IMR-90 (cell line): ENCODE measurements around the gene PPM1L. TPM values are rescaled to one million over a fixed set of nuclear protein-coding genes. Genes with fewer than 3 reads are reported as not detected.

ENCODE experiments used
- ATAC-seq: fragments of 200-7000 bp; cut with Tn5 transposase; 2 replicates; pipeline ENCODE4 v1.9.1; 2020; ENCODE audit warnings: low read depth, mild to moderate bottlenecking, moderate library complexity
- BruUV-seq: library from RNA; stranded (reverse); fragments of 400-500 nt; replicated peaks from 2 replicates; lab custom pipeline; 2021; lab: Mats Ljungman, UMichigan
- CTCF ChIA-PET: fragments of 300-600 bp; formaldehyde crosslinking; extraction: SDS; loops from one replicate; lab custom pipeline; 2021; ENCODE audit warnings: antibody characterized with exemption; lab: Yijun Ruan, JAX
- POLR2A ChIA-PET: fragments of 300-600 bp; sonication (Branson Sonifier 250); formaldehyde crosslinking; loops from one replicate; lab custom pipeline; 2022; ENCODE audit warnings: antibody characterized with exemption; ENCODE audit not compliant: unreplicated experiment; lab: Charles Lee
- DNase-seq: peaks from one replicate; pipeline ENCODE4 v3.0.0; 2013
- H2AFZ ChIP-seq: replicated peaks from 2 replicates; pipeline ENCODE3; 2013; ENCODE audit warnings: low read length, mild to moderate bottlenecking; ENCODE audit not compliant: poor library complexity
- H2AK5ac ChIP-seq: 2 replicates; pipeline ENCODE4 v1.6.1; 2013; ENCODE audit warnings: low read depth, low read length, inconsistent platforms
- H2AK9ac ChIP-seq: replicated peaks from 2 replicates; pipeline ENCODE3; 2013; ENCODE audit warnings: mild to moderate bottlenecking, low read depth, low read length, moderate library complexity; ENCODE audit not compliant: poor library complexity
- H2BK120ac ChIP-seq: 2 replicates; pipeline ENCODE4 v1.6.1; 2013; ENCODE audit warnings: low read depth, low read length, inconsistent platforms
- H2BK15ac ChIP-seq: 3 replicates; pipeline ENCODE4 v1.6.1; 2013; ENCODE audit warnings: low read depth, low read length, inconsistent platforms
- H2BK20ac ChIP-seq: 2 replicates; pipeline ENCODE4 v1.6.1; 2013; ENCODE audit warnings: low read depth, mild to moderate bottlenecking, inconsistent platforms, low read length, moderate library complexity
- H2BK5ac ChIP-seq: 2 replicates; pipeline ENCODE4 v1.6.1; 2013; ENCODE audit warnings: mild to moderate bottlenecking, low read depth, low read length, inconsistent platforms; ENCODE audit not compliant: poor library complexity, severe bottlenecking
- H3K14ac ChIP-seq: replicated peaks from 2 replicates; pipeline ENCODE4 v1.6.1; 2013; ENCODE audit warnings: low read depth, low read length, inconsistent platforms
- H3K18ac ChIP-seq: 2 replicates; pipeline ENCODE4 v1.6.1; 2013; ENCODE audit warnings: low read depth, low read length, control low read depth
- H3K23ac ChIP-seq: 2 replicates; pipeline ENCODE4 v1.6.1; 2013; ENCODE audit warnings: low read depth, low read length, inconsistent platforms
- H3K27ac ChIP-seq: 2 replicates; pipeline ENCODE4 v1.5.1; 2013; ENCODE audit warnings: mild to moderate bottlenecking, control low read depth, low read length; ENCODE audit not compliant: insufficient read depth
- H3K27me3 ChIP-seq: 2 replicates; pipeline ENCODE4 v1.6.1; 2013; ENCODE audit warnings: low read length; ENCODE audit not compliant: control insufficient read depth, insufficient read depth
- H3K36me3 ChIP-seq: 2 replicates; pipeline ENCODE4 v1.6.1; 2013; ENCODE audit warnings: low read length, mixed read lengths; ENCODE audit not compliant: control insufficient read depth, insufficient read depth
- H3K4ac ChIP-seq: 2 replicates; pipeline ENCODE4 v1.6.1; 2013; ENCODE audit warnings: low read depth, low read length, inconsistent platforms
- H3K4me1 ChIP-seq: 2 replicates; pipeline ENCODE4 v1.6.1; 2013; ENCODE audit warnings: low read length, mixed read lengths; ENCODE audit not compliant: control insufficient read depth, insufficient read depth
- H3K4me2 ChIP-seq: 2 replicates; pipeline ENCODE4 v1.6.1; 2013; ENCODE audit warnings: low read depth, mild to moderate bottlenecking, control low read depth, low read length, moderate library complexity
- H3K4me3 ChIP-seq: 2 replicates; pipeline ENCODE4 v1.5.1; 2013; ENCODE audit warnings: low read depth, mild to moderate bottlenecking, control low read depth, low read length, moderate library complexity; ENCODE audit not compliant: insufficient read depth
- H3K56ac ChIP-seq: 2 replicates; pipeline ENCODE4 v1.6.1; 2013; ENCODE audit warnings: low read length, inconsistent platforms; ENCODE audit not compliant: insufficient read depth; ENCODE audit errors: extremely low read depth
- H3K79me1 ChIP-seq, 2 experiments: 2 replicates each; pipeline ENCODE4 v1.6.1; 2013; ENCODE audit warnings: low read length in 2 of 2, inconsistent platforms in 1 of 2, low read depth in 1 of 2
- H3K9ac ChIP-seq: 2 replicates; pipeline ENCODE4 v1.6.1; 2013; ENCODE audit warnings: low read depth, low read length, control low read depth
- H3K9me1 ChIP-seq: 2 replicates; pipeline ENCODE4 v1.6.1; 2013; ENCODE audit warnings: low read length, inconsistent platforms; ENCODE audit not compliant: insufficient read depth
- H3K9me3 ChIP-seq: 2 replicates; pipeline ENCODE4 v1.6.1; 2013; ENCODE audit warnings: low read length; ENCODE audit not compliant: control insufficient read depth, insufficient read depth
- H4K20me1 ChIP-seq: 2 replicates; pipeline ENCODE4 v1.6.1; 2013; ENCODE audit warnings: low read length, inconsistent platforms; ENCODE audit not compliant: insufficient read depth
- H4K5ac ChIP-seq: 2 replicates; pipeline ENCODE4 v1.6.1; 2013; ENCODE audit warnings: mild to moderate bottlenecking, low read depth, low read length, control low read depth
- H4K8ac ChIP-seq, 2 experiments: 2 replicates each; pipeline ENCODE4 v1.6.1; 2013; ENCODE audit warnings: low read depth in 2 of 2, low read length in 2 of 2, control low read depth in 1 of 2, inconsistent platforms in 1 of 2
- H4K91ac ChIP-seq: 2 replicates; pipeline ENCODE4 v1.6.1; 2013; ENCODE audit warnings: low read depth, low read length, inconsistent platforms; ENCODE audit not compliant: insufficient read depth
- BHLHE40 ChIP-seq: fragments of 150-350 bp; IDR thresholded peaks from 2 replicates; pipeline ENCODE4 v1.6.1; 2016; ENCODE audit warnings: mild to moderate bottlenecking, low read depth, low read length
- RAD21 ChIP-seq: IDR thresholded peaks from 2 replicates; pipeline ENCODE4 v1.6.1; 2012; ENCODE audit warnings: low read length, improper control_type of control experiment
- RCOR1 ChIP-seq: IDR thresholded peaks from 2 replicates; pipeline ENCODE4 v1.6.1; 2012; ENCODE audit warnings: mild to moderate bottlenecking, low read length, improper control_type of control experiment; ENCODE audit not compliant: insufficient replicate concordance
- SMC3 ChIP-seq: fragments of 150-350 bp; IDR thresholded peaks from 2 replicates; pipeline ENCODE4 v1.6.1; 2016; ENCODE audit warnings: low read depth, mild to moderate bottlenecking, antibody characterized with exemption, low read length, moderate library complexity
- WGBS, 2 experiments: methylation state at CpG; one replicate each; pipeline versions ENCODE4 v1.1.5 to v1.1.7; 2013; ENCODE audit warnings: missing lambda C conversion rate in 2 of 2; ENCODE audit not compliant: insufficient read length in 1 of 2; ENCODE audit errors: extremely low coverage in 2 of 2; 5-methylcytosine and 5-hydroxymethylcytosine counted together
- dilution Hi-C: fragments of 300-500 bp; cut with HindIII; formaldehyde crosslinking; loops from one replicate; pipeline ENCODE4 v1.14.3; 2018; ENCODE audit warnings: low sequenced_read_pairs; ENCODE audit not compliant: unreplicated experiment
- in situ Hi-C: fragments of 300-500 bp; cut with MboI; formaldehyde crosslinking; loops from 3 replicates; pipeline ENCODE4 v1.14.3; 2019; ENCODE audit warnings: low sequenced_read_pairs, inconsistent platforms, mixed read lengths
- intact Hi-C: fragments of 100-400 bp; cut with micrococcal nuclease; formaldehyde crosslinking; loops from 2 replicates; pipeline ENCODE4 v1.10.0; 2022
- polyA plus RNA-seq, 3 experiments: library from polyadenylated mRNA; depleted of rRNA; stranded (reverse); fragments of >200 nt; gene quantifications; 2 replicates each; pipeline ENCODE4 v1.2.3, GENCODE V29; 2012; ENCODE audit warnings: low replicate concordance in 1 of 3
- total RNA-seq: library from RNA; depleted of rRNA; stranded (reverse); fragments of >200 nt; gene quantifications from 2 replicates; pipeline ENCODE4 v1.2.3, GENCODE V29; 2012
- TF ChIP-seq, protein P1 (sequence below): fragments of 150-350 bp; IDR thresholded peaks from 2 replicates; pipeline ENCODE4 v1.6.1; 2017; ENCODE audit warnings: mild to moderate bottlenecking, antibody characterized with exemption, low read length, low read depth

The PPM1L gene
- total and polyA plus RNA-seq, 2 of the 4 experiments (the other 2 are of a cell fraction): 0.14 to 0.18 TPM

GRCh38 chr3:160953686-160954085, 197.7 kb downstream of the PPM1L start:
- no CpG with 5 or more reads among the region's 3 CpGs for WGBS, 2 experiments
- Histone ChIP-seq H3K23ac (no peak overlapping the region), H3K27ac (no peak overlapping the region), H3K9ac (no peak overlapping the region), H2BK5ac (no peak overlapping the region), H4K20me1 (no peaks in the 10 kb centered on the region), H3K18ac (no peak overlapping the region), H4K5ac (no peak overlapping the region), H3K36me3 (no peaks in the 10 kb centered on the region), H4K91ac (no peak overlapping the region), H3K9me1 (no peaks in the 10 kb centered on the region), H3K14ac (no peak overlapping the region), H3K4me1 (no peaks in the 10 kb centered on the region), H3K4me2 (no peak overlapping the region), H3K27me3 (peaks cover 4% of the 10 kb centered on the region; the same call in 1 of the 2 replicates), H2AFZ (no peak overlapping the region), H3K4ac (no peak overlapping the region), H2BK20ac (no peak overlapping the region), H3K9me3 (no peaks in the 10 kb centered on the region), H3K79me1 (no peaks in the 10 kb centered on the region), H3K4me3 (no peak overlapping the region), H3K56ac (no peak overlapping the region), H2BK120ac (no peak overlapping the region), H4K8ac (no peak overlapping the region), H2AK5ac (no peak overlapping the region), H2BK15ac (no peak overlapping the region), H2AK9ac (no peak overlapping the region)
- TF ChIP-seq BHLHE40 (no peak), RAD21 (no peak), RCOR1 (no peak), SMC3 (no peak)
- TF ChIP-seq, protein P1, sequence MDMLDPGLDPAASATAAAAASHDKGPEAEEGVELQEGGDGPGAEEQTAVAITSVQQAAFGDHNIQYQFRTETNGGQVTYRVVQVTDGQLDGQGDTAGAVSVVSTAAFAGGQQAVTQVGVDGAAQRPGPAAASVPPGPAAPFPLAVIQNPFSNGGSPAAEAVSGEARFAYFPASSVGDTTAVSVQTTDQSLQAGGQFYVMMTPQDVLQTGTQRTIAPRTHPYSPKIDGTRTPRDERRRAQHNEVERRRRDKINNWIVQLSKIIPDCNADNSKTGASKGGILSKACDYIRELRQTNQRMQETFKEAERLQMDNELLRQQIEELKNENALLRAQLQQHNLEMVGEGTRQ: no peak
- no TSS peak for BruUV-seq
- ChIA-PET CTCF (no interaction called here), POLR2A (no interaction called here)
- intact Hi-C loops: no loop called here
- no peak for DNase-seq
- no peak for ATAC-seq
- in situ Hi-C loops: no loop called here
- dilution Hi-C loops: no loop called here
